NK-92 (cell line): ENCODE measurements around the gene CPXM2.

Experiments
- DNase-seq: peaks from one replicate; lab custom pipeline; 2025; ENCODE audit not compliant: unreplicated experiment; lab: John Stamatoyannopoulos, UW

CPXM2 gene

DNA sequence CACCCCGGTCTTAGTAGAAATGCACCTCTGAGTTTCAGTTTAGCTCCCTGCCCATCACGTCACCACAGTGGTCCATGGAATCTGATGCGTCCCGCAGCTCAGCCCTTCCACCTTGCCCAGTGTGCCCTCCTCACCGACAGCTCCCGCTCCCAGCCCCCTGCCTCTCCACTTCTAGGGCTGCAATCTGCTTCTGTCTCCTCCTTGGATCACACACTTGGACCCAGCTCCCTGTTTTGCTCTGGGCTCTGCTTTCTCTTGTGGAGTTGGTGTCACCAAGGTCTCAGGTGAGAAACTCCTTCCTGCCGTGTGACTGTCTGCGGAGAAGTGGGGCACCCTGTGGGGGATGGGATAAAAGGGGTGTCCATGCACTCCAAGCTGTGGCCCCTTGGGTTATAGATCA, 187.5 kb downstream of the CPXM2 start:
- DNase-seq: no peak

DNA sequence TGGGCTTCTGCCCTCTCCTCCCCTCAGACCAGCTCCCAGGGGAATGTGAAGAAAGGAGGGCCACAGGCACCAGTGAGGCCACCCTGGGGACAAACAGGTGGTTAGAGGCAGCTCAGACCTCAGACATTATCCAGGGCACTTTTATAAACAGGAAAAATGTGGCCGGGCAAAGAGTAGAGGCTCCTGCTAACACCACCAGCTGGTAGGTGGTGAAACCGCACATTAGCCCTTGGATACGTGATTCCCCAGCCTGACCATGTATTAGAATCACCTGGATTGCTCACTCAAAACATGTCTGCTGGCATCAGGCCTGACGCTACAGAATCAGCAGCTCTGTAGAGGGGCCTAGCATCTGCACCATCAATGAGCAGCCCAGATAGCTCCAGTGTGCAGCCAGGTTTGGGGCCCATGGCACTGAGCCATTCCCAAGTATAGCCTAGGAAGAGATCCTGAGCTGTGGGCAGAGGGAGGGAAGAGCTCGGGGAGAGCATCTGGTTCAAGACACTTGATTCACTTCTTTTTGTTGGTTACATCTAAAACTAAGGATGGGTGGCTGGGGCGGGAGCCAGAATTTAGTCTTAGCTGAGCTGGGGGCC, 188.3 kb downstream of the CPXM2 start:
- DNase-seq: no peak
